Measurements from ENCODE around the gene BCL2L1.

BCL2L1 gene

GRCh38 chr20:31620246-31620645 lies 102.4 kb downstream of the BCL2L1 start:
- no peak overlapping the region for H3K27ac ChIP-seq
- DNase-seq (ENCODE audit: low spot score) = no peak
- no peak for TF ChIP-seq CTCF (IDR thresholded peaks at IDR 0.05)
- H3K4me3 ChIP-seq = no peak overlapping the region

GRCh38 chr20:31617432-31618104 lies 105.1 kb downstream of the BCL2L1 start:
- DNase-seq (ENCODE audit: low spot score) = no peak
- TF ChIP-seq CTCF (IDR thresholded peaks at IDR 0.05) = no peak
- no peak overlapping the region for H3K27ac ChIP-seq
- no peak overlapping the region for H3K4me3 ChIP-seq

- Histone ChIP-seq H3K27ac (no peak overlapping the region), H3K4me3 (no peak overlapping the region)
- TF ChIP-seq CTCF (IDR thresholded peaks at IDR 0.05) = no peak
- no peak for DNase-seq (ENCODE audit: low spot score)
Observed at GRCh38 chr20:31615416-31615815, 107.3 kb downstream of the BCL2L1 start.
